Measurements from ENCODE around the gene LMTK2. TPM values are rescaled to one million over a fixed set of nuclear protein-coding genes. Genes with fewer than 3 reads are reported as not detected.

The LMTK2 gene
- total RNA-seq, 1 donor from 2014 or later = 10.1 TPM

Other genes with a start within 250 kb of the LMTK2 start
- gene ASNS, start 234.5 kb upstream of the LMTK2 start, total RNA-seq (ENCODE audit: insufficient read depth, low replicate concordance) = 12.5 TPM
- not detected for gene OCM2, start 116.7 kb upstream of the LMTK2 start, total RNA-seq (ENCODE audit: insufficient read depth, low replicate concordance)
- not detected for gene BHLHA15, start 104.6 kb downstream of the LMTK2 start, total RNA-seq (ENCODE audit: insufficient read depth, low replicate concordance)
- 11.8 TPM for gene TECPR1, start 145.4 kb downstream of the LMTK2 start, total RNA-seq (ENCODE audit: insufficient read depth, low replicate concordance)
- gene BRI3, start 174.8 kb downstream of the LMTK2 start, total RNA-seq (ENCODE audit: insufficient read depth, low replicate concordance) = 18.3 TPM

Measured in umbilical cord (tissue), 1 donor.